ENCODE results near the gene BTBD16.

Gene BTBD16

GRCh38 chr10:122253605-122254004 lies 17.5 kb upstream of the BTBD16 start:
- intact Hi-C loops (cut with micrococcal nuclease), result no loop called here
- no peak overlapping the region for H3K27ac Mint-ChIP-seq
- no peak overlapping the region for H3K4me3 Mint-ChIP-seq
- H3K27me3 Mint-ChIP-seq, result no peaks in the 10 kb centered on the region
- H3K9me3 Mint-ChIP-seq, result no peaks in the 10 kb centered on the region
- no peaks in the 10 kb centered on the region for H3K4me1 Mint-ChIP-seq (ENCODE audit: low read depth)
- no peaks in the 10 kb centered on the region for H3K36me3 Mint-ChIP-seq (ENCODE audit: low read depth)

- no peak overlapping the region for H3K4me3 Mint-ChIP-seq
- no peak overlapping the region for H3K27ac Mint-ChIP-seq
- H3K9me3 Mint-ChIP-seq, result no peaks in the 10 kb centered on the region
- no peaks in the 10 kb centered on the region for H3K4me1 Mint-ChIP-seq (ENCODE audit: low read depth)
- intact Hi-C loops (cut with micrococcal nuclease), result no loop called here
- H3K36me3 Mint-ChIP-seq (ENCODE audit: low read depth), result no peaks in the 10 kb centered on the region
- H3K27me3 Mint-ChIP-seq, result peaks cover 2% of the 10 kb centered on the region
These were observed 16.3 kb upstream of the BTBD16 start for GRCh38 chr10:122254831-122255230.

- no peaks in the 10 kb centered on the region for H3K36me3 Mint-ChIP-seq (ENCODE audit: low read depth)
- H3K27ac Mint-ChIP-seq, result no peak overlapping the region
- no peaks in the 10 kb centered on the region for H3K4me1 Mint-ChIP-seq (ENCODE audit: low read depth)
- peaks cover 3% of the 10 kb centered on the region for H3K27me3 Mint-ChIP-seq
- no peak overlapping the region for H3K4me3 Mint-ChIP-seq
- intact Hi-C loops (cut with micrococcal nuclease), result no loop called here
- no peaks in the 10 kb centered on the region for H3K9me3 Mint-ChIP-seq
These were observed 15.4 kb upstream of the BTBD16 start for GRCh38 chr10:122255509-122256301.

- Mint-ChIP-seq H3K36me3 (ENCODE audit: low read depth) (no peaks in the 10 kb centered on the region), H3K27me3 (peaks cover 3% of the 10 kb centered on the region), H3K4me1 (ENCODE audit: low read depth) (no peaks in the 10 kb centered on the region), H3K27ac (no peak overlapping the region), H3K4me3 (no peak overlapping the region), H3K9me3 (no peaks in the 10 kb centered on the region)
- intact Hi-C loops (cut with micrococcal nuclease), result no loop called here
These were observed 14.1 kb upstream of the BTBD16 start for GRCh38 chr10:122257041-122257440.

- H3K4me1 Mint-ChIP-seq (ENCODE audit: low read depth), result no peaks in the 10 kb centered on the region
- H3K36me3 Mint-ChIP-seq (ENCODE audit: low read depth), result no peaks in the 10 kb centered on the region
- no peak overlapping the region for H3K27ac Mint-ChIP-seq
- peaks cover 8% of the 10 kb centered on the region for H3K27me3 Mint-ChIP-seq
- H3K9me3 Mint-ChIP-seq, result peaks cover 7% of the 10 kb centered on the region
- no peak overlapping the region for H3K4me3 Mint-ChIP-seq
- intact Hi-C loops (cut with micrococcal nuclease), result no loop called here
These were observed 12.7 kb upstream of the BTBD16 start for GRCh38 chr10:122258136-122259074.

- Mint-ChIP-seq H3K27ac (no peak overlapping the region), H3K4me3 (no peak overlapping the region), H3K4me1 (ENCODE audit: low read depth) (no peaks in the 10 kb centered on the region), H3K27me3 (peaks cover 8% of the 10 kb centered on the region), H3K9me3 (peaks cover 10% of the 10 kb centered on the region), H3K36me3 (ENCODE audit: low read depth) (no peaks in the 10 kb centered on the region)
- intact Hi-C loops (cut with micrococcal nuclease), result no loop called here
These were observed 12.0 kb upstream of the BTBD16 start for GRCh38 chr10:122259075-122259466.

- Mint-ChIP-seq H3K27me3 (peaks cover 10% of the 10 kb centered on the region), H3K4me3 (no peak overlapping the region), H3K4me1 (ENCODE audit: low read depth) (no peaks in the 10 kb centered on the region), H3K9me3 (peaks cover 10% of the 10 kb centered on the region), H3K27ac (no peak overlapping the region), H3K36me3 (ENCODE audit: low read depth) (no peaks in the 10 kb centered on the region)
- intact Hi-C loops (cut with micrococcal nuclease), result no loop called here
These were observed 9.5 kb upstream of the BTBD16 start for GRCh38 chr10:122261584-122261983.

- Mint-ChIP-seq H3K36me3 (ENCODE audit: low read depth) (no peaks in the 10 kb centered on the region), H3K9me3 (peaks cover 10% of the 10 kb centered on the region), H3K4me1 (ENCODE audit: low read depth) (no peaks in the 10 kb centered on the region), H3K4me3 (no peak overlapping the region), H3K27me3 (peaks cover 10% of the 10 kb centered on the region), H3K27ac (no peak overlapping the region)
- intact Hi-C loops (cut with micrococcal nuclease), result no loop called here
These were observed 7.1 kb upstream of the BTBD16 start for GRCh38 chr10:122263971-122264370.

GRCh38 chr10:122264436-122264835 lies 6.7 kb upstream of the BTBD16 start:
- Mint-ChIP-seq H3K27me3 (peaks cover 10% of the 10 kb centered on the region), H3K27ac (no peak overlapping the region), H3K4me3 (no peak overlapping the region), H3K4me1 (ENCODE audit: low read depth) (no peaks in the 10 kb centered on the region), H3K36me3 (ENCODE audit: low read depth) (no peaks in the 10 kb centered on the region), H3K9me3 (peaks cover 10% of the 10 kb centered on the region)
- intact Hi-C loops (cut with micrococcal nuclease), result no loop called here

- Mint-ChIP-seq H3K27ac (no peak overlapping the region), H3K4me3 (no peak overlapping the region), H3K9me3 (peaks cover 10% of the 10 kb centered on the region), H3K27me3 (peaks cover 7% of the 10 kb centered on the region), H3K36me3 (ENCODE audit: low read depth) (no peaks in the 10 kb centered on the region), H3K4me1 (ENCODE audit: low read depth) (no peaks in the 10 kb centered on the region)
- intact Hi-C loops (cut with micrococcal nuclease), result no loop called here
These were observed 6.2 kb upstream of the BTBD16 start for GRCh38 chr10:122264931-122265330.

GRCh38 chr10:122265896-122266295 lies 5.2 kb upstream of the BTBD16 start:
- intact Hi-C loops (cut with micrococcal nuclease), result no loop called here
- Mint-ChIP-seq H3K4me3 (no peak overlapping the region), H3K27ac (no peak overlapping the region), H3K27me3 (peaks cover 7% of the 10 kb centered on the region), H3K36me3 (ENCODE audit: low read depth) (no peaks in the 10 kb centered on the region), H3K9me3 (peaks cover 10% of the 10 kb centered on the region), H3K4me1 (ENCODE audit: low read depth) (no peaks in the 10 kb centered on the region)

GRCh38 chr10:122267849-122268737 lies 3.0 kb upstream of the BTBD16 start:
- intact Hi-C loops (cut with micrococcal nuclease), result no loop called here
- no peak overlapping the region for H3K27ac Mint-ChIP-seq
- no peak overlapping the region for H3K4me3 Mint-ChIP-seq
- no peaks in the 10 kb centered on the region for H3K4me1 Mint-ChIP-seq (ENCODE audit: low read depth)
- peaks cover 8% of the 10 kb centered on the region for H3K27me3 Mint-ChIP-seq
- H3K9me3 Mint-ChIP-seq, result peaks cover 6% of the 10 kb centered on the region
- H3K36me3 Mint-ChIP-seq (ENCODE audit: low read depth), result no peaks in the 10 kb centered on the region

- peaks cover 4% of the 10 kb centered on the region for H3K27me3 Mint-ChIP-seq
- no peaks in the 10 kb centered on the region for H3K4me1 Mint-ChIP-seq (ENCODE audit: low read depth)
- H3K4me3 Mint-ChIP-seq, result no peak overlapping the region
- intact Hi-C loops (cut with micrococcal nuclease), result no loop called here
- no peak overlapping the region for H3K27ac Mint-ChIP-seq
- H3K9me3 Mint-ChIP-seq, result no peaks in the 10 kb centered on the region
- H3K36me3 Mint-ChIP-seq (ENCODE audit: low read depth), result no peaks in the 10 kb centered on the region
These were observed 1.9 kb upstream of the BTBD16 start for GRCh38 chr10:122269059-122269687.

Measured in dendritic cell treated with granulocyte-macrophage colony-stimulating factor and Interleukin-4, amounts not matched to agents 40 ng/mL and 50 ng/mL, for 4 days (primary cell).